Activated CD8-positive, alpha-beta memory T cell treated with anti-CD3 and anti-CD28 coated beads, Interleukin-2, amount 10 ng/mL, durations not matched to agents 7 days and 5 days (primary cell): Measurements from ENCODE around the gene ZMYND19. TPM values are rescaled to one million over a fixed set of nuclear protein-coding genes. Genes with fewer than 3 reads are reported as not detected.
"Not testable (repeated sequence)": the region's sequence is repeated elsewhere in the genome, so short reads cannot be mapped to it uniquely, and the experiment has no call there.

Experiments
- ATAC-seq: fragments of 150-1000 bp; cut with Tn5 transposase; one replicate; pipeline ENCODE4 v1.10.0; 2021; ENCODE audit warnings: moderate library complexity
- CTCF ChIA-PET: fragments of 350-600 bp; sonication (Branson Sonifier 250); formaldehyde crosslinking; loops from one replicate; lab custom pipeline; 2021; ENCODE audit warnings: antibody characterized with exemption; lab: Charles Lee
- DNase-seq: peaks from one replicate; pipeline ENCODE4 v3.0.0-alpha.2; 2020
- H3K27ac Mint-ChIP-seq: one replicate; pipeline ENCODE4 v1.8.0; 2021; ENCODE audit warnings: mild to moderate bottlenecking, mixed read lengths
- H3K27me3 Mint-ChIP-seq: one replicate; pipeline ENCODE4 v1.8.0; 2021; ENCODE audit warnings: mixed read lengths
- H3K36me3 Mint-ChIP-seq: one replicate; pipeline ENCODE4 v1.8.0; 2021; ENCODE audit warnings: mild to moderate bottlenecking, mixed read lengths
- H3K4me1 Mint-ChIP-seq: one replicate; pipeline ENCODE4 v1.8.0; 2021; ENCODE audit warnings: mixed read lengths
- H3K4me3 Mint-ChIP-seq: one replicate; pipeline ENCODE4 v1.8.0; 2021; ENCODE audit warnings: mild to moderate bottlenecking, moderate library complexity, mixed read lengths
- H3K9me3 Mint-ChIP-seq: one replicate; pipeline ENCODE4 v1.8.0; 2022; ENCODE audit warnings: low read depth, mixed read lengths
- total RNA-seq, 2 experiments: library from RNA; stranded (reverse); gene quantifications; one replicate each; pipeline ENCODE4 v1.2.3, GENCODE V29; 2021

Gene ZMYND19
- total RNA-seq: 10 to 100 TPM; 34.0 to 46.0 TPM

DNA sequence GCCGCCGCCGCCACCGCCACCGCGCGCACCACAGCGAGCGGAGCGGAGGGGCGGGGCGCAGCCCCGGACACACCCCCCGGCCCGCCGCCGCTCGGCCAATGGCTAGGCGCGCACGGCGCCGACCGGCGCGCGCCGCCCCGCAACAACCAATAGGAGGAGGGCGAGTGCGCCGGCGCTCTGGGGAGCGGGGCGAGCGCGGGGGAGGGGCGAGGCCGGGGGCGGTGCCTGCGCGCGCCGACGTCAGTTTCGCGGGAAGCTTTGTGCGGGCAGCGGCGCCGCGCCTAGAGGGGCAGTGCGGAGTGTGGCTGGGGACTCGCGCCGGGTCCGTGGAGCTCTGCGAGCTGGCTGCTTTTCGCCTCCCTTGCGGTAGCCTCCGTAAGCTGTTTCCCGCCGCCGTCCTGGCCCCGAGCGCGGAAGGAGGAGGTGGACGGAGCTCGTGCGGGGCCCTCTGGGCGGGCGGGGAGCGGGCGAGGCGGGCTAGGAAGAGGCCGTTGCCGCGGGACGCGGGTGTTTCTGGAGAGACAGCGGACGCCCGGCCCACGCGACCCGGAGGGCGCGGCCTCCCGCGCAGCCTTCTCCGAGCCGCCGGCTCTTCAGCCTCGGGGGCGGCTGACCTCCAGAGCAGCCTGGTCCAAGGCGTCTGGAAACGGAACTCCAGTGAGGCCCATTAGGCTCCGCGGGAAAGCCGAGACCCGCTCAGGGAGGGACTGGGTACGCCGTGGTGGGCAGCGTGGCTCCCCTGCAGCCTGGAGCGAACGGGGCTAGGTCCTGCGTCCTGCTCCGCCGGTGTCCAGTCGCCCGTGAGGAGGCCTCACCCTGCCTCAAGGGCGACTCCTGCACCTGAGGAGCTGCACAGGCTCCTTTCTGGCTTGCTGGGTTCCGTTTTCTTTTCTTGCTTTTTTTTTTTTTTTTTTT lies at the start of gene ZMYND19:
ZMYND19 (minus strand) TSS at position 44 of the 915 bp plus-strand sequence. CDS start 249 bp downstream, outside the sequence.
- peaks cover 19% of the 10 kb centered on the region for H3K4me1 Mint-ChIP-seq
- H3K36me3 Mint-ChIP-seq: peaks cover 14% of the 10 kb centered on the region
- CTCF ChIA-PET: interaction anchor here (0.7 to 2.0 kb wide), 6 partner anchors 11 to 146 kb away, joined by 3 to 10 read pairs (median 4); partner anchors contain the start of genes DPH7 and PNPLA7
- H3K9me3 Mint-ChIP-seq: no peaks in the 10 kb centered on the region
- DNase-seq (peak; percentile 89), ATAC-seq (peak; percentile 96)
- peak within 1 kb of the TSS; percentile 81 for H3K4me3 Mint-ChIP-seq
- peak within 1 kb of the TSS; percentile 88 for H3K27ac Mint-ChIP-seq
- no peaks in the 10 kb centered on the region for H3K27me3 Mint-ChIP-seq

DNA sequence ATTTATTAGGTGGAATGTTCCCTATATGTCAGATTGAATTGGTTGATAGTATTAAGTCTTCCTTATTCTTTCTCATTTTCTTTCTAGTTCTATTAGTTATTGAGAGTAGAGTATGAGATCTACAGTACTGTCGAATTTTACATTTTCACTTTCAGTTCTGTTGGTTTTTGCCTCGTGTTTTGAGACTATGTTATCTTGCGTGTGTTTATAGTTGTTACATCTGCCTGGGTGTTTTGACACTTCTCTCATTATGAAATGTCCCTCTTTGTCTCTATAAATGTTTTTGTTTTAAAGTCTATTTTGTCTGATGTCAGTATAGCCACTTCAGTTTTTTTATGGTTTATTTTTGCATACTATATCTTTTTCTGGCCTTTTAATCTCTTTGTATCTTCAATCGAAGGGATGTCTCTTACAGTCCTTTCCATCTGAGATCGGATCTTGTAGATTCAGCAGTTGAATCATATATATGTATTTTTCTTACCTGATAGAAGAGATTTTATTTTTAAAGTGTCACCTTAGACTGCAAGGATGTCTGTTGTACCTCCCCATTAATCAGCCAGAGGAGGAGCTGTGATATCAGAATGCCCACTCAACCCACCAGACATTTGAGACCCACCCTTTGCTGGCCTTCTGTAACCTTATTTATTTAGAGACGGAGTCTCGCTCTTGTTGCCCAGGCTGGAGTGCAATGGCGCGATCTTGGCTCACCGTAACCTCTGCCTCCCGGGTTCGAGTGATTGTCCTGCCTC lies 49.2 kb upstream of the ZMYND19 start:
- Mint-ChIP-seq H3K36me3 (peaks cover 26% of the 10 kb centered on the region), H3K9me3 (no peaks in the 10 kb centered on the region), H3K4me1 (peaks cover 32% of the 10 kb centered on the region), H3K4me3 (peak overlapping the region; percentile 72), H3K27me3 (no peaks in the 10 kb centered on the region), H3K27ac (peak overlapping the region; percentile 83)
- peak; percentile 94 for ATAC-seq
- no peak for DNase-seq
- CTCF ChIA-PET: interaction anchor here (1.5 kb wide), 1 partner anchor 20 kb away, joined by 4 read pairs; the partner anchor contains the start of gene EHMT1

DNA sequence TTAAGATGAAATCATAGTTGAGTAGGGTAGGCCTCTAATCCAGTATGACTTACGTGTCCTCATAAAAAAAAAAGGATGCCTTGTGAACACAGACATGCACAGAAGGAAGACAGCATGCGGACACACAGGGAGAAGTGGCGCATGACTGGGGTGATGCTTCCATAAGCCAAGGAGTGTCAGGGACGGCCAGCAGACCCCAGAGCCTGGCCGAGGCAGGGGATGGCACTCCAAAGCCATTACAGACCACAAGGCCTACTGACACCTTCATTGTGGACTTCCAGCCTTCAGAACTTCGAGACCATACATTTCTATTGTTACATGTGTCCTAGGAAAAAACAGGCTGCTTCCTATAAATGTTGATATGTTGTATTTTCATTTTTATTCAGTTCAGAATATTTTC lies 48.4 kb upstream of the ZMYND19 start:
- H3K9me3 Mint-ChIP-seq: no peaks in the 10 kb centered on the region
- H3K27me3 Mint-ChIP-seq: no peaks in the 10 kb centered on the region
- H3K4me3 Mint-ChIP-seq: peak overlapping the region; percentile 72
- peaks cover 35% of the 10 kb centered on the region for H3K4me1 Mint-ChIP-seq
- DNase-seq: no peak
- H3K36me3 Mint-ChIP-seq: peaks cover 26% of the 10 kb centered on the region
- no peak for ATAC-seq
- CTCF ChIA-PET: interaction anchor here (1.5 kb wide), 1 partner anchor 20 kb away, joined by 3 read pairs; the partner anchor contains the start of gene EHMT1
- H3K27ac Mint-ChIP-seq: peak overlapping the region; percentile 83

DNA sequence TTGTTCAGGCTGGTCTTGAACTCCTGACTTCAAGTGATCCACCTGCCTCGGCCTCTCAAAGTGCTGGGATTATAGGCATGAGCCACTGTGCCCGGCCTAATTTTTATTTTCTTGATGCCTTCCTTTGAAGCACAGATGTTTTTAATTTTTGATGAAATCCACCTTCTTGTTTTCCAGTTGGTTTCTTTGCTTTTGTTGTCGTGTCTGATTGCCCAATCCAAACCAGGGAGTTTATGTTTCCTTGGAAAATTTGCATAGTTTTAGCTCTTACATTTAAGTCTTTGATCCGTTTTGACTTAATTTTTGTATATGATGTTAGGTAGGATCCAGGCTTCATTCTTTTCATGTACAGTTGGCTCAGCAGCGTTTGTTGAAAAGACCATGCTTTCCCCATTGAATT lies 43.7 kb upstream of the ZMYND19 start:
- no peak for DNase-seq
- CTCF ChIA-PET: no interaction called here
- peaks cover 8% of the 10 kb centered on the region for H3K36me3 Mint-ChIP-seq
- H3K27ac Mint-ChIP-seq: no peak overlapping the region
- peaks cover 40% of the 10 kb centered on the region for H3K4me1 Mint-ChIP-seq
- no peak for ATAC-seq
- H3K27me3 Mint-ChIP-seq: no peaks in the 10 kb centered on the region
- no peaks in the 10 kb centered on the region for H3K9me3 Mint-ChIP-seq
- H3K4me3 Mint-ChIP-seq: no peak overlapping the region

DNA sequence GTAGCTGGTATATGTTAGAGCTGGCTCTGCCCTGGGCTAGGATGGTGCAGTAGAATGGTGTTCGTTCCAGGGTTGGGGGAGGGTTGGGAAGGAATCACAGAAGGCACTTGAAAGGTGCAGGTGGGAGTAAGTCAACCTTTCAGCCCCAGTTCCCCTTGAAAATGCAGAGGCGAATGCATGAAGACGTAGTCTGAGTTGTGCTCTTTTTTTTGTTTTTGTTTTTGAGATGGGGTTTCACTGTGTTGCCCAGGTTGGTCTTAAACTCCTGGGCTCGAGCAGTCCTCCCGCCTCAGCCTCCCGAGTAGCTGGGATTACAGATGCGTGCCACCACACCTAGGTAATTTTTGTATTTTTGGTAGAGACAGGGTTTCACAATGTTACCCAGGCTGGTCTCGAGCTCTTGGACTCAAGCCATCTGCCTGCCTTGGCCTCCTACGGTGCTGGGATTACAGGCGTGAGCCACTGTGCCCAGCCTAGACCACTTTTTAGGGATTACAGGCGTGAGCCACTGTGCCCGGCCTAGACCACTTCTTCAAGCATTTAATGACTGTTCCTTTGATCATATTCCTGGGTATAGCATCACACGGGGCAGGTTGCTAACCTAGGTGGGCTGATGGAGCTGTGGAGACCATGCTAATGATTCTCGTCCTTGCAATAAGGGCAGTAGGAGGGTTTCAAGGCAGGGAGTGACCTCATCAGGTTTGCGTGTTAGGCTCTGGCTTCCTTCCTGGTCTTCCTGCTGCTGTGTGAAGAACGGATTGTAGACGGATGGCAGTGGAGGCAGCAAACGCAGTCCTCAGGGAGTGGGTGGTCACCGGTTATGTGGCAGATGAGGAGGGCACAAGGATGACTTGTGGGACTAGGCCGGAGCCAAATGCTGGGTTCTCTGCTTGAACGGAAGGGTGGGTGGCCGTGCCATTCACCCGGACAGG lies 42.2 kb upstream of the ZMYND19 start:
- CTCF ChIA-PET: interaction anchor here (0.8 kb wide), 1 partner anchor 12 kb away, joined by 3 read pairs; no protein-coding TSS in a partner anchor
- H3K27ac Mint-ChIP-seq: no peak overlapping the region
- H3K36me3 Mint-ChIP-seq: peaks cover 12% of the 10 kb centered on the region
- DNase-seq: no peak
- peaks cover 45% of the 10 kb centered on the region for H3K4me1 Mint-ChIP-seq
- no peak for ATAC-seq
- H3K9me3 Mint-ChIP-seq: no peaks in the 10 kb centered on the region
- H3K27me3 Mint-ChIP-seq: no peaks in the 10 kb centered on the region
- H3K4me3 Mint-ChIP-seq: no peak overlapping the region

DNA sequence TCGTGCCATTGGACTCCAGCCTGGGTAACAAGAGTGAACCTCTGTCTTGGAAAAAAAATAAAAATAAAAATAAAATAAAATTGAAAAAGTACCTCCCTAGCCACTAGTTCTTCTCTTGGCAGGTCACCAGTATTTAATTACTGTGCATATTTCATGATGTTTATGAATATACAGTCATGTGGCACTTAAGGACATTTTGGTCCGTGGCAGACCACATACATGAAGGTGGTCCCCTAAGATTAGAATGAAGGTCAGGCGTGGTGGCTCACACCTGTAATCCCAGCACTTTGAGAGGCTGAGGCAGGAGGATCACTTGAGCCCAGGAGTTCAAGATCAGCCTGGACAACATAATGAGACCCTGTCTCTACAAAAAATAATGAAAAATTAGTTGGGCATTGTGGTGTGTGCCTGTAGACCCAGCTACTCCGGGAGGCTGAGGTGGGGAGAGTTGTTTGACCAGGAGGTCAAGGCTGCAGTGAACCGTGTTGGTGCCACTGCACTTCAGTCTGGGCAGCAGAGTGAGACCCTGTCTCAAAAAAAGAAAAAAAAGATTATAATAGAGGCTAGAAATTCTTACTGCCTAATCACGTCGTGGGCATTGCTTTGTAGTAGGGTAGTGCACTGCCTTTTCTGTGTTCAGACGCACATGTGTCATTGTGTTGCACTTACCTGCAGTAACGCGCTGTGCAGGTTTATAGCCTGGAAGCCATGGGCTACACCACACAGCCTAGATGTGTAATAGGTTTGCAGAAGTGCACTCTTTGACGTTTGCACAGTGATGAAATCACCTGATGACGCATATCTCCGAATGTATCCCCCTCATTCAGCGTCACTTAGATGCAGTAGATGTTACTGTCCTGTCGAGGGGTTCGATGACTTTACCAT lies 41.3 kb upstream of the ZMYND19 start:
- Mint-ChIP-seq H3K9me3 (no peaks in the 10 kb centered on the region), H3K27me3 (no peaks in the 10 kb centered on the region), H3K27ac (no peak overlapping the region), H3K4me3 (no peak overlapping the region), H3K36me3 (peaks cover 11% of the 10 kb centered on the region), H3K4me1 (peaks cover 46% of the 10 kb centered on the region)
- ATAC-seq (no peak), DNase-seq (no peak)
- CTCF ChIA-PET: interaction anchor here (0.8 kb wide), 1 partner anchor 11 kb away, joined by 3 read pairs; no protein-coding TSS in a partner anchor

DNA sequence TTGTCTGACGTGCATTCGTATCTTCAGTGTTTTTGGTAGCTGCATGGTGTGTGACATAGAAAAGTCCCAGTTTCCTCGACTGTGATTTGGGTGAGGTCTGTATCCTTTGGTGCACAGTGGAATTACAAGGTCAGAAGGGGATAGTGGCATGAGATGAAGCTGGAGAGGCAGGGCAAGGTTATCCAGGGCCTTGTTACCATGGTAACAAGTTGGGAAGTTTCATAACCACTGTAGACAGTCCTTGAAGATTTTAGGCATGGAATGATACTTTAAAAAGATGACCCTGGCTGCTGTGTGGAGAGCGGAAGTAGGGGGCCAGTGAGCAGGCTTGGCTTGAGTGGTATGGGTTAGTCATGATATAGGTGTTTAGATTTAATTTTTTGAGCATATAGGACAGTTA lies 40.4 kb upstream of the ZMYND19 start:
- no peak overlapping the region for H3K4me3 Mint-ChIP-seq
- H3K4me1 Mint-ChIP-seq: peaks cover 46% of the 10 kb centered on the region
- CTCF ChIA-PET: no interaction called here
- ATAC-seq: no peak
- no peaks in the 10 kb centered on the region for H3K9me3 Mint-ChIP-seq
- H3K36me3 Mint-ChIP-seq: peaks cover 10% of the 10 kb centered on the region
- DNase-seq: no peak
- no peaks in the 10 kb centered on the region for H3K27me3 Mint-ChIP-seq
- H3K27ac Mint-ChIP-seq: peak overlapping the region; percentile 10

DNA sequence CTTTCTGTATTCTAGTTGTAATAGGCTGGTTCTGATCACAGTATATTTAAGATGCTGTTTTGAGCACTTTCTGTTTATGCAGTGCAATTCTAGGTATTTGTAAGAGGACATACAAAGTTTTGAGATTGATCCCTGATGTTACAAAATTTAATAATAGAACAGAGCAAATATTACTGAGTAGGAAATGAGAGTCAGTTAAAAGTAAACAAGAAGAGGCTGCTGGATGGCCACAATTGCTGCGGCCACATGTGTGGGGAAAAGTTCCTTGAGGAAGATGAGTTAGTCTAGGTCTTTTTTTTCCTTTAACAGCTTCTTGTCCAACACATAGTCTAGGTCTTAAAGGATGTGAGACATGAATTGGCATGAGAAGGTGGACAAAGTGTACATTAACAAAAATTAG lies 39.8 kb upstream of the ZMYND19 start:
- no peak for DNase-seq
- Mint-ChIP-seq H3K36me3 (peaks cover 12% of the 10 kb centered on the region), H3K27me3 (no peaks in the 10 kb centered on the region), H3K27ac (peak overlapping the region; percentile 33), H3K9me3 (no peaks in the 10 kb centered on the region), H3K4me3 (no peak overlapping the region), H3K4me1 (peaks cover 51% of the 10 kb centered on the region)
- no peak for ATAC-seq
- CTCF ChIA-PET: interaction anchor here (3.4 kb wide), 1 partner anchor 11 kb away, joined by 15 read pairs; the partner anchor contains the start of gene EHMT1

DNA sequence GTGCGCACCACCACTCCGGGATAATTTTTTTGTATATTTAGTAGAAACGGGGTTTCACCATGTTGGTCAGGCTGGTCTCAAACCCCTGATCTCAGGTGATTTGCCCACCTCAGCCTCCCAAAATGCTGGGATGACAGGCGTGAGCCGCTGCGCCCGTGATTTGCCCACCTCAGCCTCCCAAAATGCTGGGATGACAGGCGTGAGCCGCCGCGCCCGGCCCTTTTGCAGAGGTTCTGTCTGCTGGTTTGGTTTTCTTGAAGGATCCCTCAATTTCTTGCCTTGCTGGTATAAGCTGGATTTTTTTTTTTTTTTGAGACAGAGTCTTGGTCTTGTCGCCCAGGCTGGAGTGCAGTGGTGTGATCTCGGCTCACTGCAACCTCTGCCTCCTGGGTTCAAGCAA lies 37.1 kb upstream of the ZMYND19 start:
- not testable (repeated sequence) for H3K4me3 Mint-ChIP-seq, H3K9me3 Mint-ChIP-seq, H3K27ac Mint-ChIP-seq, H3K27me3 Mint-ChIP-seq, ATAC-seq, DNase-seq
- Mint-ChIP-seq H3K36me3 (peaks cover 20% of the 10 kb centered on the region), H3K4me1 (peaks cover 50% of the 10 kb centered on the region)
- CTCF ChIA-PET: interaction anchor here (0.7 to 3.4 kb wide), 3 partner anchors 8 to 48 kb away, joined by 3 to 15 read pairs (median 7); partner anchors contain the start of genes DPH7 and EHMT1

DNA sequence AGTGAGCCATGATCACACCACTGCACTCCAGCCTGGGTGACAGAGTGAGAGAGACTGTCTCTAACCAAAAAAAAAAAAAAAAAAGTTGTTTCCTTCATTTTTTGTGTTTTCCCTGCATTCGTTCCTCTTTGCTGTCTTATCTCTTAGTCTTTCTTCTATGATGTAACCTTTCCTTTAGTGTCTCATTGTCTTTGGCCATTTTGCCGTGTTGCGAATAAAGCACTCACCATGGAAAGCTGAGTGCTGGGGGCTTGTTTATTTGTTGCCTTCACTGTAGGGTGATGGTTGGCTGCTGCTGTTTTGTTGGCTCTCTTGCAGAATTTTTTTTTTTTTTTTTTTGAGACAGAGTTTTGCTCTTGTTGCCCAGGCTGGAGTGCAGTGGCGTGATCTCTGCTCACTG lies 36.2 kb upstream of the ZMYND19 start:
- no peaks in the 10 kb centered on the region for H3K9me3 Mint-ChIP-seq
- DNase-seq (no peak), ATAC-seq (no peak)
- CTCF ChIA-PET: interaction anchor here (0.6 to 0.8 kb wide), 2 partner anchors 11 to 39 kb away, joined by 3 to 4 read pairs; no protein-coding TSS in a partner anchor
- H3K36me3 Mint-ChIP-seq: peaks cover 23% of the 10 kb centered on the region
- no peaks in the 10 kb centered on the region for H3K27me3 Mint-ChIP-seq
- peak overlapping the region; percentile 73 for H3K27ac Mint-ChIP-seq
- H3K4me3 Mint-ChIP-seq: no peak overlapping the region
- peaks cover 50% of the 10 kb centered on the region for H3K4me1 Mint-ChIP-seq

DNA sequence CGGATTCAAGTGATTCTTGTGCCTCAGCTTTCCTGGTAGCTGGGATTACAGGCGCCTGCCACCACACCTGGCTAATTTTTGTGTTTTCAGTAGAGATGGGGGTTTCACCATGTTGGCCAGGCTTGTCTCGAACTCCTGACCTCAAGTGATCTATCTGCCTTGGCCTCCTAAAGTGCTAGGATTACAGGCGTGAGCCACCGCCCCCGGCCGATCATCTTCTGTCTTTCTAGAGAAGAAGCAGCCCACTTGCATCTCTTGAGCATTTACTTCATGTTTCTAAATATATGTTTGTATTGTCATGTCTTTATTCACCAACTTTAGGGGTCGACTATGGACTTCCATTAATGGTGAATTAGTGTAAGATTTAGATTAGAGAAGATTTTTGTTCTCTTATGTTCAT lies 31.9 kb upstream of the ZMYND19 start:
- not testable (repeated sequence) for H3K4me3 Mint-ChIP-seq, H3K27ac Mint-ChIP-seq, DNase-seq

More for the DNA sequence above, 31.9 kb upstream of the ZMYND19 start:
- Mint-ChIP-seq H3K36me3 (peaks cover 25% of the 10 kb centered on the region), H3K4me1 (peaks cover 50% of the 10 kb centered on the region)
- CTCF ChIA-PET, H3K9me3 Mint-ChIP-seq, ATAC-seq, H3K27me3 Mint-ChIP-seq: not testable (repeated sequence)
